IPS-NIHi7 (cell line): ENCODE results near the gene ZXDC.

Experiments
- DNase-seq: peaks from one replicate; pipeline ENCODE4 v3.0.0; 2012; ENCODE audit warnings: mixed read lengths; ENCODE audit errors: extremely low spot score

The ZXDC gene

GRCh38 chr3:126435456-126436315 is 40.0 kb downstream of the ZXDC start:
- no peak for DNase-seq

GRCh38 chr3:126434931-126435411 is 40.7 kb downstream of the ZXDC start:
- DNase-seq = no peak

GRCh38 chr3:126434264-126434590 is 41.5 kb downstream of the ZXDC start:
- no peak for DNase-seq

GRCh38 chr3:126433496-126434263 is 42.0 kb downstream of the ZXDC start:
- no peak for DNase-seq

GRCh38 chr3:126433105-126433430 is 42.6 kb downstream of the ZXDC start:
- no peak for DNase-seq

GRCh38 chr3:126432361-126433104 is 43.2 kb downstream of the ZXDC start:
- DNase-seq = no peak

GRCh38 chr3:126431103-126431534 is 44.6 kb downstream of the ZXDC start:
- no peak for DNase-seq

- DNase-seq = no peak
Measured at GRCh38 chr3:126424751-126425150, 50.9 kb downstream of the ZXDC start.

GRCh38 chr3:126424039-126424717 is 51.5 kb downstream of the ZXDC start:
- DNase-seq = no peak

GRCh38 chr3:126423191-126424038 is 52.3 kb downstream of the ZXDC start:
- no peak for DNase-seq

GRCh38 chr3:126422571-126423091 is 53.1 kb downstream of the ZXDC start:
- DNase-seq = no peak

GRCh38 chr3:126422121-126422520 is 53.6 kb downstream of the ZXDC start:
- DNase-seq = no peak

GRCh38 chr3:126421573-126422119 is 54.0 kb downstream of the ZXDC start:
- no peak for DNase-seq

GRCh38 chr3:126419886-126420786 is 55.6 kb downstream of the ZXDC start:
- DNase-seq = peak; percentile 67

GRCh38 chr3:126419151-126419703 is 56.5 kb downstream of the ZXDC start:
- no peak for DNase-seq

- no peak for DNase-seq
Measured at GRCh38 chr3:126418661-126419131, 57.0 kb downstream of the ZXDC start.

- no peak for DNase-seq
Measured at GRCh38 chr3:126417981-126418530, 57.6 kb downstream of the ZXDC start.

GRCh38 chr3:126417515-126417914 is 58.2 kb downstream of the ZXDC start:
- no peak for DNase-seq
